Loucy (cell line): ENCODE results near the gene GDPD3.
A peak's percentile ranks its signal among the peaks of the same experiment; 100 is the strongest.

ENCODE experiments used
- H2AFZ ChIP-seq: fragments of 200-600 bp; sonication (generic); 2 replicates; pipeline ENCODE4 v1.6.0; 2016; ENCODE audit warnings: antibody characterized with exemption, mild to moderate bottlenecking, low read length, moderate library complexity
- H3F3A ChIP-seq: fragments of 200-600 bp; 2 replicates; pipeline ENCODE4 v1.6.0; 2016; ENCODE audit warnings: antibody characterized with exemption, low read depth, mild to moderate bottlenecking
- H3K27me3 ChIP-seq: fragments of 200-600 bp; sonication (generic); 2 replicates; pipeline ENCODE4 v1.6.1; 2014; ENCODE audit warnings: low read length, mild to moderate bottlenecking; ENCODE audit not compliant: insufficient read depth, poor library complexity, severe bottlenecking
- H3K36me3 ChIP-seq: fragments of 200-600 bp; sonication (generic); 2 replicates; pipeline ENCODE4 v1.6.1; 2016; ENCODE audit warnings: low read length; ENCODE audit not compliant: insufficient read depth
- H3K4me1 ChIP-seq: fragments of 200-600 bp; sonication (generic); 2 replicates; pipeline ENCODE4 v1.5.1; 2014; ENCODE audit warnings: low read length, mild to moderate bottlenecking; ENCODE audit not compliant: insufficient read depth, poor library complexity, severe bottlenecking
- H3K4me2 ChIP-seq: fragments of 200-600 bp; sonication (generic); 2 replicates; pipeline ENCODE4 v1.6.0; 2014; ENCODE audit warnings: antibody characterized with exemption, low read length, low read depth, mild to moderate bottlenecking; ENCODE audit not compliant: poor library complexity, severe bottlenecking
- H3K4me3 ChIP-seq: fragments of 200-600 bp; sonication (generic); 2 replicates; pipeline ENCODE4 v1.5.1; 2014; ENCODE audit warnings: low read length, mild to moderate bottlenecking, mixed read lengths; ENCODE audit not compliant: poor library complexity, severe bottlenecking
- H3K79me2 ChIP-seq: fragments of 200-600 bp; sonication (generic); 2 replicates; pipeline ENCODE4 v1.6.1; 2014; ENCODE audit warnings: low read length; ENCODE audit not compliant: insufficient read depth
- H3K9ac ChIP-seq: fragments of 200-600 bp; sonication (generic); 2 replicates; pipeline ENCODE4 v1.6.0; 2014; ENCODE audit warnings: mild to moderate bottlenecking, low read depth, low read length, moderate library complexity; ENCODE audit not compliant: poor library complexity, severe bottlenecking
- H3K9me2 ChIP-seq: fragments of 200-600 bp; sonication (generic); replicated peaks from 2 replicates; pipeline ENCODE4 v1.6.1; 2016; ENCODE audit warnings: low read depth, low read length, mixed read lengths
- H3K9me3 ChIP-seq: fragments of 200-600 bp; sonication (generic); 2 replicates; pipeline ENCODE4 v1.6.1; 2014; ENCODE audit warnings: mild to moderate bottlenecking, antibody characterized with exemption, low read length, low read depth; ENCODE audit not compliant: insufficient read depth
- H4K20me1 ChIP-seq: fragments of 200-600 bp; sonication (generic); 2 replicates; pipeline ENCODE4 v1.6.0; 2014; ENCODE audit warnings: antibody characterized with exemption, low read length, mild to moderate bottlenecking; ENCODE audit not compliant: insufficient read depth, poor library complexity, severe bottlenecking
- CTCF ChIP-seq: fragments of 200-600 bp; sonication (generic); conservative IDR thresholded peaks from 2 replicates; pipeline ENCODE4 v1.5.1; 2014; ENCODE audit warnings: mild to moderate bottlenecking, antibody characterized with exemption, low read length
- EZH2phosphoT487 ChIP-seq: fragments of 200-600 bp; IDR thresholded peaks from 2 replicates; pipeline ENCODE4 v1.6.1; 2018; ENCODE audit warnings: antibody characterized with exemption, mild to moderate bottlenecking, moderate library complexity, borderline replicate concordance

GDPD3 gene

GRCh38 chr16:30069611-30070462, 43.5 kb downstream of the GDPD3 start:
- peaks cover 65% of the 10 kb centered on the region for H3K36me3 ChIP-seq
- H3K79me2 ChIP-seq = peaks cover 69% of the 10 kb centered on the region
- no peak overlapping the region for H3K9ac ChIP-seq
- H3K9me2 ChIP-seq = no peaks in the 10 kb centered on the region
- peaks cover 2% of the 10 kb centered on the region; the same call in 1 of the 2 replicates for H3F3A ChIP-seq
- H3K9me3 ChIP-seq = no peaks in the 10 kb centered on the region
- peaks cover 27% of the 10 kb centered on the region for H3K4me1 ChIP-seq
- H2AFZ ChIP-seq = no peak overlapping the region
- H4K20me1 ChIP-seq = peaks cover 59% of the 10 kb centered on the region
- H3K27me3 ChIP-seq = no peaks in the 10 kb centered on the region
- TF ChIP-seq CTCF (no peak), EZH2phosphoT487 (no peak)
- H3K4me3 ChIP-seq = no peak overlapping the region
- H3K4me2 ChIP-seq = peak overlapping the region; percentile 45

- H3K4me3 ChIP-seq = peak overlapping the region; percentile 31
These were observed 44.4 kb downstream of the GDPD3 start for GRCh38 chr16:30068750-30069610.

GRCh38 chr16:30068333-30068732, 45.0 kb downstream of the GDPD3 start:
- Histone ChIP-seq H3K4me1 (peaks cover 36% of the 10 kb centered on the region), H3F3A (no peaks in the 10 kb centered on the region), H3K36me3 (peaks cover 65% of the 10 kb centered on the region), H2AFZ (no peak overlapping the region), H3K4me3 (no peak overlapping the region), H4K20me1 (peaks cover 59% of the 10 kb centered on the region), H3K27me3 (peaks cover 6% of the 10 kb centered on the region), H3K4me2 (peak overlapping the region; percentile 34), H3K9me2 (no peaks in the 10 kb centered on the region), H3K9ac (no peak overlapping the region), H3K9me3 (no peaks in the 10 kb centered on the region), H3K79me2 (peaks cover 82% of the 10 kb centered on the region)
- TF ChIP-seq CTCF = no peak
- TF ChIP-seq EZH2phosphoT487 = no peak

More at GRCh38 chr16:30068750-30069610, 44.4 kb downstream of the GDPD3 start:
- Histone ChIP-seq H3K9me2 (no peaks in the 10 kb centered on the region), H3K4me2 (peak overlapping the region; percentile 45), H4K20me1 (peaks cover 59% of the 10 kb centered on the region), H3K4me1 (peaks cover 31% of the 10 kb centered on the region), H3K9me3 (no peaks in the 10 kb centered on the region), H3K27me3 (peaks cover 6% of the 10 kb centered on the region), H3K79me2 (peaks cover 76% of the 10 kb centered on the region), H3F3A (no peaks in the 10 kb centered on the region), H3K9ac (no peak overlapping the region), H3K36me3 (peaks cover 65% of the 10 kb centered on the region), H2AFZ (no peak overlapping the region)
- TF ChIP-seq EZH2phosphoT487 (no peak), CTCF (peak; percentile 71)
